Kidney epithelial cell (primary cell): ENCODE data around the gene SPEG. TPM values are rescaled to one million over a fixed set of nuclear protein-coding genes. Genes with fewer than 3 reads are reported as not detected.

ENCODE experiments used
- DNase-seq: peaks from one replicate; pipeline ENCODE4 v3.0.0-alpha.2; 2010; ENCODE audit warnings: low read depth
- H3K27me3 ChIP-seq: 2 replicates; pipeline ENCODE4 v1.6.0; 2011; ENCODE audit warnings: low read length; ENCODE audit not compliant: control insufficient read depth, insufficient read depth
- H3K36me3 ChIP-seq: 2 replicates; pipeline ENCODE4 v1.5.1; 2011; ENCODE audit warnings: low read length; ENCODE audit not compliant: control insufficient read depth, insufficient read depth
- H3K4me3 ChIP-seq: 2 replicates; pipeline ENCODE4 v1.5.1; 2011; ENCODE audit warnings: low read depth, mild to moderate bottlenecking, control low read depth, low read length
- total RNA-seq: library from RNA; depleted of rRNA; stranded (reverse); fragments of >200 nt; gene quantifications from 2 replicates; pipeline ENCODE4 v1.2.3, GENCODE V29; 2015
- TF ChIP-seq, protein P1 (sequence below): IDR thresholded peaks from 2 replicates; pipeline ENCODE4 v1.5.1; 2011; ENCODE audit warnings: mild to moderate bottlenecking, moderate library complexity, low read length, control low read depth, inconsistent platforms; ENCODE audit not compliant: insufficient read depth, poor library complexity, severe bottlenecking

The SPEG gene
- total RNA-seq, 1 donor from 2014 or later = 9.9 TPM

DNA sequence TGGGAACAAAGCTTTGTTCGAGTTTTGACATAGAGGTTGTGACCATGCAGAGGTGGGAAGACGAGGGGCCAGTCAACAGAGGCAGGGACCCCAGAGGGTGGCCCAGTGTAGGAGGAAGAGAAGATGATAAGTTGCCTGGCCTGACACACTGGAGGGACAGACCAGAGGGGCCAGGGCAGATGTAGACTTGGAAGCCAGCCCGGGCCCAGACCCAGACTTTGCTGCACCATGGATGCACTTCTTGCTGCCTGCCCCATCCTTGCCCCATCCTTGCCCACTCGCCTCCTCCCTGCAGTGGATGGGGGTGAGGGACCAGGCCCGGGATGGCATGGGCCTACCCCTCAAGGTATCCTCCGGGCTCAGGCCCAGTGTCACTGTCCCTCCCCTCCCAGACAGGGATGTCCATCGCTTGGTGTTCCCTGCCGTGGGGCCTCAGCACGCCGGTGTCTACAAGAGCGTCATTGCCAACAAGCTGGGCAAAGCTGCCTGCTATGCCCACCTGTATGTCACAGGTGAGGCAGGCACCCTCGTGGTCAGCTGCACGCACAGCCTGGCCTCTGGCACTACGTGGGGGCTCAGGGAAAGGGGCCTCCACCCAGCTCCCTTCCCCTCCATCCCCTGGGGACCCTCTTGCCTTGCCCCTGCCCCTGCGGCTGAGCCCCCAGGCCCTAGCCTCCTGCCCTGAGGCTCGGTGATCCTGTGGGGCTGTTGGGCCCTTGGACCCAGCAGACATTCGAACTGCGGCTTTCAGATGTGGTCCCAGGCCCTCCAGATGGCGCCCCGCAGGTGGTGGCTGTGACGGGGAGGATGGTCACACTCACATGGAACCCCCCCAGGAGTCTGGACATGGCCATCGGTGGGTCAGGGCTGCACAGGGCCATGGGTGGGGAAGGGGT lies 37.1 kb downstream of the SPEG start:
- TF ChIP-seq, protein P1, sequence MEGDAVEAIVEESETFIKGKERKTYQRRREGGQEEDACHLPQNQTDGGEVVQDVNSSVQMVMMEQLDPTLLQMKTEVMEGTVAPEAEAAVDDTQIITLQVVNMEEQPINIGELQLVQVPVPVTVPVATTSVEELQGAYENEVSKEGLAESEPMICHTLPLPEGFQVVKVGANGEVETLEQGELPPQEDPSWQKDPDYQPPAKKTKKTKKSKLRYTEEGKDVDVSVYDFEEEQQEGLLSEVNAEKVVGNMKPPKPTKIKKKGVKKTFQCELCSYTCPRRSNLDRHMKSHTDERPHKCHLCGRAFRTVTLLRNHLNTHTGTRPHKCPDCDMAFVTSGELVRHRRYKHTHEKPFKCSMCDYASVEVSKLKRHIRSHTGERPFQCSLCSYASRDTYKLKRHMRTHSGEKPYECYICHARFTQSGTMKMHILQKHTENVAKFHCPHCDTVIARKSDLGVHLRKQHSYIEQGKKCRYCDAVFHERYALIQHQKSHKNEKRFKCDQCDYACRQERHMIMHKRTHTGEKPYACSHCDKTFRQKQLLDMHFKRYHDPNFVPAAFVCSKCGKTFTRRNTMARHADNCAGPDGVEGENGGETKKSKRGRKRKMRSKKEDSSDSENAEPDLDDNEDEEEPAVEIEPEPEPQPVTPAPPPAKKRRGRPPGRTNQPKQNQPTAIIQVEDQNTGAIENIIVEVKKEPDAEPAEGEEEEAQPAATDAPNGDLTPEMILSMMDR = no peak
- no peak for DNase-seq
- Histone ChIP-seq H3K27me3 (no peaks in the 10 kb centered on the region), H3K4me3 (no peak overlapping the region), H3K36me3 (peaks cover 3% of the 10 kb centered on the region)

DNA sequence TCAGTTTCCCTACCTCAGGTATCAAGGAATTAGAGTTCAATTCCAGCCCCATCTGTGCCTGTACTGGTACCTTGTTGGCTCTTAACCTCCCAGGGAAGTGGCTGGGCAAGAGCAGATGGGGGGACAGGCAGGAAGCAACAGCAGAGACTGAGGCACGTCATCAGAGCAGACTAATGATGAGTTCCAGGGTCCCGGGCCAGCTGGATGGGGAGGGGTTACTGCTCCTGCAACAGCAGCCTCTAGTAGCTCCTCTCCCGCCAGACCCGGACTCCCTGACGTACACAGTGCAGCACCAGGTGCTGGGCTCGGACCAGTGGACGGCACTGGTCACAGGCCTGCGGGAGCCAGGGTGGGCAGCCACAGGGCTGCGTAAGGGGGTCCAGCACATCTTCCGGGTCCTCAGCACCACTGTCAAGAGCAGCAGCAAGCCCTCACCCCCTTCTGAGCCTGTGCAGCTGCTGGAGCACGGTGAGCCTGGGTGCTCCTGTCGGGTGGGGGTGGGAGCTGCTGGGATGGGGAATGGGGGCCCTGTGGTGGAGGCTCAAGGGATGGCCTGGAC lies 38.1 kb downstream of the SPEG start:
- TF ChIP-seq, protein P1 = no peak
- no peaks in the 10 kb centered on the region for H3K27me3 ChIP-seq
- no peak for DNase-seq
- no peak overlapping the region for H3K4me3 ChIP-seq
- H3K36me3 ChIP-seq = peaks cover 4% of the 10 kb centered on the region

DNA sequence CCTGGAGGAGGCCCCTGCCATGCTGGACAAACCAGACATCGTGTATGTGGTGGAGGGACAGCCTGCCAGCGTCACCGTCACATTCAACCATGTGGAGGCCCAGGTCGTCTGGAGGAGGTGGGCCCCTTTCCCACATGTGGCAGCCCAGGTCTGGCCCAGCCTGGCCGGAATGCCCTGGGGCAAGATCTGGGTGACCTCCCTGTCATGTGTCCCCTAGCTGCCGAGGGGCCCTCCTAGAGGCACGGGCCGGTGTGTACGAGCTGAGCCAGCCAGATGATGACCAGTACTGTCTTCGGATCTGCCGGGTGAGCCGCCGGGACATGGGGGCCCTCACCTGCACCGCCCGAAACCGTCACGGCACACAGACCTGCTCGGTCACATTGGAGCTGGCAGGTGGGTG lies 38.9 kb downstream of the SPEG start:
- TF ChIP-seq, protein P1 = no peak
- no peak for DNase-seq
- no peak overlapping the region for H3K4me3 ChIP-seq
- peaks cover 4% of the 10 kb centered on the region for H3K36me3 ChIP-seq
- no peaks in the 10 kb centered on the region for H3K27me3 ChIP-seq

DNA sequence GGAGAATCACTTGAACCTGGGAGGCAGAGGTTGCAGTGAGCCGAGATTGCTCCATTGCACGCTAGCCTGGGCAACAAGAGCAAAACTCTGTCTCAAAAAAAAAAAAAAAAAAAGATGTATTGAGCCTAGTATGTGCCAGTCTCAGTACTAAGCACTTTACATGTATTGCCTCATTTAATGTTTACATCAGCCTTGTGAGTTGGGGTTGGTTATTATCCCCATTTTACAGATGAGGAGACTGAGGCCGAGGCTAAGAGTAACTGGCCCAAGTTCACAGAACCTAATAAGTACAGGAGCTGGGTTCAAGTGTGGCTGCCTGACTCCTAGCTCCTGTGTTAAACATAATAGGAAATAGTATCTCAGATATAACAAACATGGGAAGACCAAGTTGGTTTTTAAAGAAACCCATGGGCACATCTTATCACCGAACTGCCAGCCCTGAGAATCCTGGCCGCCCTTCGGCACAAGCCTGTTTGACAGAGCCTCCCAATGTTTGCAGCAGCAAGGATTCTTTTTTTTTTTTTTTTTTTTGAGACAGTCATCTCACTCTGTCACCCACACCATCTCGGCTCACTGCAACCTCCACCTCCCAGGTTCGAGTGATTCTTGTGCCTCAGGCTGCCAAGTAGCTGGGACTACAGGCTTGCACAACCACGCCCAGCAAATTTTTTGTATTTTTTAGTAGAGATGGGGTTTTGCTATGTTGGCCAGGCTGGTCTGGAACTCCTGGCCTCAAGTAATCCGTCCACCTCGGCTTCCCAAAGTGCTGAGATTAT lies 39.8 kb downstream of the SPEG start:
- TF ChIP-seq, protein P1 = no peak
- Histone ChIP-seq H3K36me3 (peaks cover 2% of the 10 kb centered on the region), H3K27me3 (peaks cover 2% of the 10 kb centered on the region), H3K4me3 (no peak overlapping the region)
- no peak for DNase-seq

DNA sequence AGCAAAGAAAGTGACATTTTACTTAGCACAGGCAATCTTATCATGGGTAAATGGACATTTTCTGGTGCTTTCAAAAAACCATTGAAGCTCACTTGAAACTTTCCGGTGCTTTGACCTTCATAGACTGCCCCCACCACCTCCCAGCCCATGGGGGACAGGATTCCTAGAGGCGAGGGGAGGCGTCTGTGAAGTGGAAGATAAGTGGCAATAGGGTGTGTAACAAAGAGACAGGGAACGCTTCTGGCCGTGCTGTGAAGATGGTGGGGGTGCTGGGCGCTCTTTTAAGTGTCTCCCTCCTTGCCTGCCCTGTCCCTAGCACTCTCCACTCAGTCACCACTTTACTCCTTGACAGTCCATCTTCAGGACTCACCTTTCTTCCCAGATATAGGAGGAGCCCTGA lies 40.6 kb downstream of the SPEG start:
- no peak for DNase-seq
- peaks cover 1% of the 10 kb centered on the region for H3K36me3 ChIP-seq
- TF ChIP-seq, protein P1 = no peak
- peaks cover 2% of the 10 kb centered on the region for H3K27me3 ChIP-seq
- no peak overlapping the region for H3K4me3 ChIP-seq
